H9 (cell line): ENCODE data around the gene PTPN23. TPM values are rescaled to one million over a fixed set of nuclear protein-coding genes. Genes with fewer than 3 reads are reported as not detected.

Source experiments
- DNase-seq: peaks from one replicate; pipeline ENCODE4 v3.0.0-alpha.2; 2017
- H2AFZ ChIP-seq: one replicate; pipeline ENCODE4 v1.6.1; 2013; ENCODE audit warnings: mild to moderate bottlenecking, low read length, control low read depth, moderate library complexity
- H2AK5ac ChIP-seq: 2 replicates; pipeline ENCODE4 v1.6.1; 2013; ENCODE audit warnings: low read length, control low read depth, mixed read lengths; ENCODE audit not compliant: insufficient read length
- H2BK120ac ChIP-seq: one replicate; pipeline ENCODE4 v1.6.1; 2013; ENCODE audit warnings: low read depth, mild to moderate bottlenecking, low read length, control low read depth, inconsistent platforms; ENCODE audit not compliant: poor library complexity, severe bottlenecking
- H2BK12ac ChIP-seq: 2 replicates; pipeline ENCODE4 v1.6.1; 2013; ENCODE audit warnings: low read length, control low read depth, mixed read lengths, low read depth; ENCODE audit not compliant: insufficient read length
- H2BK15ac ChIP-seq: 2 replicates; pipeline ENCODE4 v1.6.1; 2013; ENCODE audit warnings: low read depth, low read length, control low read depth
- H2BK20ac ChIP-seq: one replicate; pipeline ENCODE4 v1.6.1; 2013; ENCODE audit warnings: low read depth, mild to moderate bottlenecking, low read length, control low read depth, inconsistent platforms; ENCODE audit not compliant: poor library complexity, severe bottlenecking
- H2BK5ac ChIP-seq: 2 replicates; pipeline ENCODE4 v1.6.1; 2013; ENCODE audit warnings: low read length, control low read depth, mixed read lengths; ENCODE audit not compliant: insufficient read length
- H3K14ac ChIP-seq: 2 replicates; pipeline ENCODE4 v1.6.1; 2013; ENCODE audit warnings: low read length, control low read depth; ENCODE audit not compliant: insufficient read depth
- H3K18ac ChIP-seq: 2 replicates; pipeline ENCODE4 v1.6.1; 2013; ENCODE audit warnings: low read depth, mild to moderate bottlenecking, mixed read lengths, low read length, control low read depth; ENCODE audit not compliant: insufficient read length
- H3K23ac ChIP-seq: 2 replicates; pipeline ENCODE4 v1.6.1; 2013; ENCODE audit warnings: low read length, control low read depth, mixed read lengths, low read depth; ENCODE audit not compliant: insufficient read length
- H3K23me2 ChIP-seq: 2 replicates; pipeline ENCODE4 v1.6.1; 2013; ENCODE audit warnings: low read depth, mild to moderate bottlenecking, mixed read lengths, low read length, control low read depth; ENCODE audit not compliant: insufficient read length, poor library complexity, severe bottlenecking
- H3K27ac ChIP-seq: 2 replicates; pipeline ENCODE4 v1.5.1; 2013; ENCODE audit warnings: low read length, control low read depth, mixed read lengths, low read depth; ENCODE audit not compliant: insufficient read length
- H3K27me3 ChIP-seq: 2 replicates; pipeline ENCODE4 v1.6.1; 2013; ENCODE audit warnings: low read length, control low read depth, inconsistent platforms; ENCODE audit not compliant: insufficient read depth
- H3K4ac ChIP-seq: 2 replicates; pipeline ENCODE4 v1.6.1; 2013; ENCODE audit warnings: low read depth, mild to moderate bottlenecking, control low read depth, inconsistent platforms, low read length, moderate library complexity
- H3K4me1 ChIP-seq: 2 replicates; pipeline ENCODE4 v1.6.1; 2013; ENCODE audit warnings: low read length, control low read depth, inconsistent platforms; ENCODE audit not compliant: insufficient read depth
- H3K4me2 ChIP-seq: 2 replicates; pipeline ENCODE4 v1.6.1; 2013; ENCODE audit warnings: low read length, control low read depth, mixed read lengths; ENCODE audit not compliant: insufficient read length, insufficient read depth
- H3K56ac ChIP-seq: 2 replicates; pipeline ENCODE4 v1.6.1; 2013; ENCODE audit warnings: low read depth, mild to moderate bottlenecking, mixed read lengths, low read length, control low read depth; ENCODE audit not compliant: insufficient read length
- H3K79me1 ChIP-seq: 2 replicates; pipeline ENCODE4 v1.6.1; 2013; ENCODE audit warnings: low read depth, mild to moderate bottlenecking, moderate library complexity, low read length, control low read depth, inconsistent platforms; ENCODE audit not compliant: insufficient read depth, poor library complexity, severe bottlenecking
- H3K79me2 ChIP-seq: 2 replicates; pipeline ENCODE4 v1.6.1; 2013; ENCODE audit warnings: low read length, control low read depth, inconsistent platforms; ENCODE audit not compliant: insufficient read depth
- H3K9ac ChIP-seq: 2 replicates; pipeline ENCODE4 v1.6.1; 2013; ENCODE audit warnings: low read length, control low read depth, mixed read lengths; ENCODE audit not compliant: insufficient read length; ENCODE audit errors: extremely low read depth
- H3K9me3 ChIP-seq: one replicate; pipeline ENCODE4 v1.6.1; 2013; ENCODE audit warnings: low read depth, low read length, inconsistent platforms; ENCODE audit not compliant: control insufficient read depth
- H3T11ph ChIP-seq: one replicate; pipeline ENCODE4 v1.6.1; 2013; ENCODE audit warnings: mild to moderate bottlenecking, low read length, control low read depth, inconsistent platforms
- H4K20me1 ChIP-seq: one replicate; pipeline ENCODE4 v1.6.1; 2013; ENCODE audit not compliant: control insufficient read depth, insufficient read length, insufficient read depth
- H4K5ac ChIP-seq: 2 replicates; pipeline ENCODE4 v1.6.1; 2013; ENCODE audit warnings: low read depth, mild to moderate bottlenecking, mixed read lengths, low read length, control low read depth; ENCODE audit not compliant: insufficient read length
- H4K8ac ChIP-seq: replicated peaks from 2 replicates; pipeline ENCODE4 v1.6.1; 2013; ENCODE audit warnings: low read length, control low read depth, mixed read lengths, low read depth; ENCODE audit not compliant: insufficient read length
- H4K91ac ChIP-seq: 2 replicates; pipeline ENCODE4 v1.6.1; 2013; ENCODE audit warnings: low read depth, mild to moderate bottlenecking, moderate library complexity, mixed read lengths, low read length, control low read depth; ENCODE audit not compliant: insufficient read length
- H3K27ac Mint-ChIP-seq, 3 experiments: 2 replicates in 2 of 3; 3 replicates in 1 of 3; pipeline ENCODE4 v1.8.0; 2020 to 2021; ENCODE audit warnings: mixed read lengths in 3 of 3, mild to moderate bottlenecking in 1 of 3, moderate library complexity in 1 of 3
- H3K27me3 Mint-ChIP-seq: 2 replicates; pipeline ENCODE4 v1.8.0; 2021; ENCODE audit warnings: low read depth, mild to moderate bottlenecking, moderate library complexity, mixed read lengths
- H3K36me3 Mint-ChIP-seq, 3 experiments: 2 replicates in 2 of 3; 3 replicates in 1 of 3; pipeline ENCODE4 v1.8.0; 2020 to 2021; ENCODE audit warnings: low read depth in 3 of 3, mixed read lengths in 3 of 3; ENCODE audit not compliant: insufficient read depth in 1 of 3
- H3K4me1 Mint-ChIP-seq, 2 experiments: 2 replicates each; pipeline ENCODE4 v1.8.0; 2020; ENCODE audit warnings: mixed read lengths in 2 of 2
- H3K4me3 Mint-ChIP-seq, 2 experiments: 2 replicates in 1 of 2; 3 replicates in 1 of 2; pipeline ENCODE4 v1.8.0; 2020 to 2021; ENCODE audit warnings: mild to moderate bottlenecking in 2 of 2, mixed read lengths in 2 of 2, moderate library complexity in 1 of 2
- H3K9me3 Mint-ChIP-seq, 2 experiments: 2 replicates in 1 of 2; 3 replicates in 1 of 2; pipeline ENCODE4 v1.8.0; 2020; ENCODE audit warnings: mild to moderate bottlenecking in 2 of 2, mixed read lengths in 2 of 2, moderate library complexity in 1 of 2
- WGBS: extraction: QIAGEN DNeasy Blood & Tissue Kit; methylation state at CpG from one replicate; pipeline ENCODE4 v1.1.7; 2013; ENCODE audit warnings: missing lambda C conversion rate, low lambda C conversion rate, mixed read lengths; ENCODE audit not compliant: insufficient read length; ENCODE audit errors: extremely low coverage; 5-methylcytosine and 5-hydroxymethylcytosine counted together
- total RNA-seq: library from RNA; stranded (reverse); gene quantifications from 2 replicates; pipeline ENCODE4 v1.2.1, GENCODE V29; 2021
- TF ChIP-seq, protein P1 (sequence below): fragments of 200-600 bp; sonication (generic); conservative IDR thresholded peaks from 3 replicates; pipeline ENCODE4 v1.8.0; 2021; ENCODE audit warnings: antibody characterized with exemption, mild to moderate bottlenecking

PTPN23 gene
- total RNA-seq, 1 experiment from 2014 or later, result 42.2 TPM

GRCh38 chr3:47410801-47411646 lies 30.2 kb downstream of the PTPN23 start:
- Histone ChIP-seq H2BK5ac (no peak overlapping the region), H3K9ac (no peak overlapping the region), H3K23me2 (no peaks in the 10 kb centered on the region), H2AFZ (no peak overlapping the region), H4K8ac (no peak overlapping the region), H3K18ac (no peak overlapping the region), H3K56ac (no peak overlapping the region), H3K23ac (no peak overlapping the region), H4K20me1 (no peaks in the 10 kb centered on the region), H3K27ac (no peak overlapping the region), H3K14ac (no peak overlapping the region), H2BK120ac (no peak overlapping the region), H3K79me1 (no peaks in the 10 kb centered on the region), H3K79me2 (no peaks in the 10 kb centered on the region), H3K4ac (no peak overlapping the region), H3K4me1 (no peaks in the 10 kb centered on the region), H3T11ph (no peak overlapping the region), H2BK12ac (no peak overlapping the region), H4K91ac (no peak overlapping the region), H3K27me3 (no peaks in the 10 kb centered on the region), H2BK15ac (no peak overlapping the region), H3K9me3 (no peaks in the 10 kb centered on the region), H2BK20ac (no peak overlapping the region), H4K5ac (no peak overlapping the region), H2AK5ac (no peak overlapping the region), H3K4me2 (no peak overlapping the region)
- H3K36me3 Mint-ChIP-seq, result peaks cover 30 to 65% (median 60%) of the 10 kb centered on the region in 3 experiments
- H3K27ac Mint-ChIP-seq, result peak overlapping the region in 1 of 3 experiments; percentile 61; a peak in 1 of 7 replicates
- peaks cover under 1 to 8% of the 10 kb centered on the region in 2 experiments for H3K4me1 Mint-ChIP-seq
- H3K4me3 Mint-ChIP-seq, result no peak overlapping the region
- H3K9me3 Mint-ChIP-seq, result peaks cover 0 to under 1% of the 10 kb centered on the region in 2 experiments; a peak in 2 of 5 replicates
- DNase-seq, result no peak
- no peaks in the 10 kb centered on the region; the same call in 1 of the 2 replicates for H3K27me3 Mint-ChIP-seq
- TF ChIP-seq, protein P1, sequence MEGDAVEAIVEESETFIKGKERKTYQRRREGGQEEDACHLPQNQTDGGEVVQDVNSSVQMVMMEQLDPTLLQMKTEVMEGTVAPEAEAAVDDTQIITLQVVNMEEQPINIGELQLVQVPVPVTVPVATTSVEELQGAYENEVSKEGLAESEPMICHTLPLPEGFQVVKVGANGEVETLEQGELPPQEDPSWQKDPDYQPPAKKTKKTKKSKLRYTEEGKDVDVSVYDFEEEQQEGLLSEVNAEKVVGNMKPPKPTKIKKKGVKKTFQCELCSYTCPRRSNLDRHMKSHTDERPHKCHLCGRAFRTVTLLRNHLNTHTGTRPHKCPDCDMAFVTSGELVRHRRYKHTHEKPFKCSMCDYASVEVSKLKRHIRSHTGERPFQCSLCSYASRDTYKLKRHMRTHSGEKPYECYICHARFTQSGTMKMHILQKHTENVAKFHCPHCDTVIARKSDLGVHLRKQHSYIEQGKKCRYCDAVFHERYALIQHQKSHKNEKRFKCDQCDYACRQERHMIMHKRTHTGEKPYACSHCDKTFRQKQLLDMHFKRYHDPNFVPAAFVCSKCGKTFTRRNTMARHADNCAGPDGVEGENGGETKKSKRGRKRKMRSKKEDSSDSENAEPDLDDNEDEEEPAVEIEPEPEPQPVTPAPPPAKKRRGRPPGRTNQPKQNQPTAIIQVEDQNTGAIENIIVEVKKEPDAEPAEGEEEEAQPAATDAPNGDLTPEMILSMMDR, result no peak
- WGBS, result no CpG with 5 or more reads among the region's 30 CpGs
